HEK293T (cell line): ENCODE measurements around the gene ZNF750.

ENCODE experiments used
- ARNT ChIP-seq: fragments of 450-650 bp; IDR thresholded peaks from 2 replicates; pipeline ENCODE4 v1.6.1; 2017; ENCODE audit warnings: mild to moderate bottlenecking
- BHLHE40 ChIP-seq: fragments of 450-650 bp; IDR thresholded peaks from 2 replicates; pipeline ENCODE4 v1.6.1; 2016; ENCODE audit warnings: mild to moderate bottlenecking, moderate library complexity, borderline replicate concordance
- CTBP1 ChIP-seq: fragments of 450-650 bp; IDR thresholded peaks from 2 replicates; pipeline ENCODE4 v1.6.1; 2016; ENCODE audit warnings: borderline replicate concordance
- FOXM1 ChIP-seq: fragments of 450-650 bp; IDR thresholded peaks from 2 replicates; pipeline ENCODE4 v1.6.1; 2017; ENCODE audit warnings: mild to moderate bottlenecking, borderline replicate concordance
- HDGF ChIP-seq: fragments of 450-650 bp; IDR thresholded peaks from 2 replicates; pipeline ENCODE4 v1.6.1; 2017; ENCODE audit warnings: antibody characterized with exemption, borderline replicate concordance
- LEF1 ChIP-seq: fragments of 450-650 bp; IDR thresholded peaks from 2 replicates; pipeline ENCODE4 v1.6.1; 2017; ENCODE audit warnings: mild to moderate bottlenecking, borderline replicate concordance
- SP1 ChIP-seq: fragments of 450-650 bp; IDR thresholded peaks from 2 replicates; pipeline ENCODE4 v1.6.1; 2017
- TARDBP ChIP-seq: fragments of 450-650 bp; IDR thresholded peaks from 2 replicates; pipeline ENCODE4 v1.6.1; 2016
- ZNF384 ChIP-seq: fragments of 450-650 bp; IDR thresholded peaks from 2 replicates; pipeline ENCODE4 v1.6.1; 2016

GRCh38 chr17:82832881-82833475 lies 6.8 kb downstream of the ZNF750 start:
- TF ChIP-seq CTBP1 = no peak
- TF ChIP-seq TARDBP = no peak
- TF ChIP-seq LEF1 = no peak
- no peak for TF ChIP-seq SP1
- no peak for TF ChIP-seq HDGF
- no peak for TF ChIP-seq BHLHE40
- TF ChIP-seq FOXM1 = no peak
- TF ChIP-seq ZNF384 = no peak
- no peak for TF ChIP-seq ARNT
